Lower leg skin (tissue), 4 donors: ENCODE results near the gene RAPH1. TPM values are rescaled to one million over a fixed set of nuclear protein-coding genes. Genes with fewer than 3 reads are reported as not detected.

Experiments
- DNase-seq, 2 donors: peaks; one replicate each; pipeline ENCODE4 v3.0.0-alpha.2; 2019; ENCODE audit warnings: low spot score in 2 of 2
- H3K4me3 ChIP-seq: fragments of 200-600 bp; sonication (generic); 2 replicates; pipeline ENCODE4 v1.5.1; 2017; ENCODE audit warnings: mild to moderate bottlenecking, low read depth; ENCODE audit not compliant: poor library complexity, severe bottlenecking
- POLR2A ChIP-seq, 2 donors: fragments of 450-650 bp; IDR thresholded peaks; one replicate each; pipeline ENCODE4 v1.6.1; 2016 to 2017; ENCODE audit warnings: antibody characterized with exemption in 2 of 2, mild to moderate bottlenecking in 1 of 2, moderate library complexity in 1 of 2
- WGBS, 2 donors: methylation state at CpG; one replicate each; pipeline ENCODE4 v1.1.5; 2018; 5-methylcytosine and 5-hydroxymethylcytosine counted together
- intact Hi-C: fragments of 100-400 bp; cut with DNase I; formaldehyde crosslinking; loops from one replicate; pipeline ENCODE4 v1.15.0; 2023; ENCODE audit warnings: low total_unique reads
- total RNA-seq, 4 donors: library from RNA; depleted of rRNA; stranded (reverse); fragments of >200 nt; gene quantifications; one replicate each; pipeline ENCODE4 v1.1.0, GENCODE V29; 2016
- TF ChIP-seq, protein P1 (sequence below), 3 donors: fragments of 450-650 bp; IDR thresholded peaks; one replicate each; pipeline ENCODE4 v1.5.1; 2016; ENCODE audit warnings: antibody characterized with exemption in 3 of 3, mild to moderate bottlenecking in 3 of 3, moderate library complexity in 2 of 3

Gene RAPH1
- total RNA-seq, 4 donors from 2014 or later: 32.2 to 148 (median 67.7) TPM

DNA sequence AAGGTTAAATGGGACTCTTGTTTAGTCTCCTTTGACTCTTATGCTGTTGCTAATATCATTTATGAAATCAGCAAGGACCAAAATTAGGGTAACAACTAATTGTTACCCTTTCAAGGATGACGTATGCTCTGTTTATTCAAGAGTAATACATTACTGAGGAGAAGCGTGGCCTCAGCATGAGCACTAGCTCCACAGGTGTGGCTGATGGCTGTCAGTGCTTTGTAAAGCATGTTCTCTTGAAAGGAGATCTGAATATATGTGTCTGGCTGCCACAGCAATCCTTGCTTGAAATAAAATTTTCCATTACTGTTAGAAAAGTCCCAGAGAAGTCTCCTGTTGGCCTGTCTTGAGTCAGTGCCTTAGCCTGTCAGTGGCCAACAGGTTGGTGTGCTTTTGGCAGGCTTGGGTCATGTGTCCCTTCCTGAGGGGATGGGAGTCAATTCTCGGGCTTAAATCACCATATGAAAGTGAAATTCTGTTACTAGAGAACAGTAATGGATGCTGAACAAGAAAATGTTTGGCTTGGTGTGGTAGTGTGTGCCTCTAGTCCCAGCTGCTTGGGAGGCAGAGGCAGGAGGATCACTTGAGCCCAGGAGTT lies 174.2 kb downstream of the RAPH1 start:
- DNase-seq: no peak
- H3K4me3 ChIP-seq: no peak overlapping the region
- 84 to 87% methylated on average over 3 of the region's 3 CpGs for WGBS, 2 donors
- intact Hi-C loops: no loop called here
- TF ChIP-seq, protein P1, sequence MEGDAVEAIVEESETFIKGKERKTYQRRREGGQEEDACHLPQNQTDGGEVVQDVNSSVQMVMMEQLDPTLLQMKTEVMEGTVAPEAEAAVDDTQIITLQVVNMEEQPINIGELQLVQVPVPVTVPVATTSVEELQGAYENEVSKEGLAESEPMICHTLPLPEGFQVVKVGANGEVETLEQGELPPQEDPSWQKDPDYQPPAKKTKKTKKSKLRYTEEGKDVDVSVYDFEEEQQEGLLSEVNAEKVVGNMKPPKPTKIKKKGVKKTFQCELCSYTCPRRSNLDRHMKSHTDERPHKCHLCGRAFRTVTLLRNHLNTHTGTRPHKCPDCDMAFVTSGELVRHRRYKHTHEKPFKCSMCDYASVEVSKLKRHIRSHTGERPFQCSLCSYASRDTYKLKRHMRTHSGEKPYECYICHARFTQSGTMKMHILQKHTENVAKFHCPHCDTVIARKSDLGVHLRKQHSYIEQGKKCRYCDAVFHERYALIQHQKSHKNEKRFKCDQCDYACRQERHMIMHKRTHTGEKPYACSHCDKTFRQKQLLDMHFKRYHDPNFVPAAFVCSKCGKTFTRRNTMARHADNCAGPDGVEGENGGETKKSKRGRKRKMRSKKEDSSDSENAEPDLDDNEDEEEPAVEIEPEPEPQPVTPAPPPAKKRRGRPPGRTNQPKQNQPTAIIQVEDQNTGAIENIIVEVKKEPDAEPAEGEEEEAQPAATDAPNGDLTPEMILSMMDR (IDR thresholded peaks at IDR 0.05): no peak
- no peak for TF ChIP-seq POLR2A (IDR thresholded peaks at IDR 0.05)

DNA sequence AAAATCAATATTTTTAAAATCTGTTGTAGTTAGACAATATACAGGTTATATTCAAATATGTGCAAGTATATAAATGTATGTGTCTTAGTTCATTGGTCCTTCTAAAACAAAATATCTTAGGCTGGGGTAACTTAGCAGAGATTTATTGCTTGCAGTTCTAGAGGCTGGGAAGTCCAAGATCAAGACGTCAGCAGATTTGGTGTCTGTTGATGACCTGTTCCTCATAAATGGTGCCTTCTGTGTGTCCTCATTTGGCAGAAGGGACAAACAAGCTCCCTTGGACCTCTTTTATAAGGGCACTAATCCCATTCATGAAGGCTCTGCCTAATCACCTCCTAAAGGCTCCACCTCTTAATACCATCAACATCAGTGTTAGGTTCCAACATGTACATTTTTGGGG lies 175.7 kb downstream of the RAPH1 start:
- 96 to 100% methylated on average over 1 of the region's 1 CpG for WGBS, 2 donors
- TF ChIP-seq, protein P1 (IDR thresholded peaks at IDR 0.05): no peak
- no peak for TF ChIP-seq POLR2A (IDR thresholded peaks at IDR 0.05)
- DNase-seq: no peak
- H3K4me3 ChIP-seq: no peak overlapping the region
- intact Hi-C loops: no loop called here

DNA sequence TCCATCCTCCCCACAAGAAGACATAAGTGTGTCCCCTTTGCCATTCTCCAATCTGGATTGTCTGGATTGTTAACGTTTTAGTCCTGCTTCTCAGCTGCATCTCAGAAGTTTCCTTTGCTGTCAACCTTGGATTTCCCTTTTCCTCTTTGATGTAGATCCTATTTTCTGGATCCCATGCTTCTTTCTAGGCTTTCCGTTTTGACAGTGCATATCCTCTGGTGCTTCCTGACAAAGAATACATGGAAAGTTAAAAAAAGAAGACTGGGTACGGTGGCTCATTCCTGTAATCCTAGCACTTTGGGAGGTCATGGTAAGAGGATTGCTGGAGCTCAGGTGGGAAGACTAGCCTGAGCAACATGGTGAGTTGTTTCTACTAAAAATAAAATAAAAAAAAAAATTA lies 180.1 kb downstream of the RAPH1 start:
- DNase-seq: no peak
- TF ChIP-seq, protein P1 (IDR thresholded peaks at IDR 0.05): no peak
- intact Hi-C loops: no loop called here
- no peak overlapping the region for H3K4me3 ChIP-seq
- WGBS, 2 donors: 80 to 83% methylated on average over 3 of the region's 3 CpGs

DNA sequence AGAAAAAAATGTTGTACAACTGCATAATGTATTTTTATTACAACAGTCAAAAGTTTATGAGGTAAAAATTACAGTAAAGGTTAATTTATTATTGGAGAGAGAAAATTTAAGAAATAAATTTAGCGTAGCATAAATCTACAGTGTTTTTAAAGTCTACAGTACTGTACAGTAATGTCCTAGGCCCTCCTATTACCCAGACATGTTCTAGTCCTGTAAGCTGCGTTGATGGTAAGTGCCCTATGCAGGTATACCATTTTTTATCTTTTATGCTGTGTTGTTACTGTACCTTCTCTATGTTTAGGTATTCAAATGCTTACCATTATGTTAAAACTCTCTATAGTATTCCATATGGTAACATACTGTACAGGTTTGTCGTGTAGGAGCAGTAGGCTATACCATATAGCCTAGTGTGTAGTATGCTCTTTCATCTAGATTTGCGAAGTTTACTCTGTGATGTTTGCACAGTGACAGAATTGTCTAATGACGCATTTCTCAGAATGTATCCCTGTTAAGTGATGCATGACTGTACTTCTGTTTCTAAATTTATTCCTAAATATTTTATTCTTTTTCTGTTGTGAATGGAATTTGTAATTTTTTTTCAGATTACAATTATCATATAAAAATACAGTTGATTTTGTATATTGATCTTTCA lies 182.4 kb downstream of the RAPH1 start:
- H3K4me3 ChIP-seq: no peak overlapping the region
- no peak for DNase-seq
- intact Hi-C loops: no loop called here
- 93% methylated on average over 5 of the region's 5 CpGs for WGBS, 2 donors
- TF ChIP-seq, protein P1 (IDR thresholded peaks at IDR 0.05): no peak
- no peak for TF ChIP-seq POLR2A (IDR thresholded peaks at IDR 0.05)

DNA sequence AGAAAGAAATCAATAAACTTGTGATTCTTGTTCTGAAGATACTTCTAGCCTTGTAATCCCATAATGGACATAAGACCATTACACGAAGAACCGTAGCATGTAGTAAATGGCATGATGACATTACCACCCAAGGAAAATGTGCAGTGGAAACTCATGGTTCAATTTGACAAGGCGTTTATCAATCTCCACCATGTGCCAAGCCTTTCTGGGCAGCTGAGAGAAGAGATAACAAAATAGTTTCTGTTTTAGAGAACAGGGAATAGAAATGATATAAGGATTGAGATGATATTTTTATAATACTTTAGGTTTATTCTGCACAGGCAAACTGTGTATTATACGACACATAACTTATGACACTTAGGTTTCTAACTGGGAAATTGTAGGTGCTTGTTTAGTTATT lies 187.7 kb downstream of the RAPH1 start:
- no peak overlapping the region for H3K4me3 ChIP-seq
- WGBS, 2 donors: 77 to 86% methylated on average over 4 of the region's 4 CpGs
- intact Hi-C loops: no loop called here
- no peak for DNase-seq
- TF ChIP-seq, protein P1 (IDR thresholded peaks at IDR 0.05): no peak
- no peak for TF ChIP-seq POLR2A (IDR thresholded peaks at IDR 0.05)

DNA sequence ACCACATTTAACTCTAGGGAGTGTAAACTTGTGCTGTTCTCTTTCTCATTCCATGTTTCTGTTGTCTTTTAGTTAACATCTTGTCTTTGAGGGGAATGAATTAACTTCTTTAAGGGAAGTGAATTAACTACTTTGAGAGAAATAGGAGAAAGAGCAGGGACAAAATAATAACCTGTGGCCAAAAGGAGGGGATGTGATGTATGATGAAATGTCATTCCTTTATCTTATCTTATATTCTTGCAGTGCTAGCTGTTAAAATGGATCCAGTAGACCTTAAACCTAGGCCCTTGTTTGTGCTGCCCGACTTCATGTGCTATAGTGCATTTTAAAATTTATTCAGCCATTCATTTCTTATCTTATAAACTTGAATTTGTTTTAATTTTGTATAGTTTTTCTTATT lies 188.5 kb downstream of the RAPH1 start:
- 83 to 90% methylated on average over 1 of the region's 1 CpG for WGBS, 2 donors
- no peak overlapping the region for H3K4me3 ChIP-seq
- TF ChIP-seq, protein P1 (IDR thresholded peaks at IDR 0.05): no peak
- TF ChIP-seq POLR2A (IDR thresholded peaks at IDR 0.05): no peak
- intact Hi-C loops: no loop called here
- no peak for DNase-seq
